CD1c-positive myeloid dendritic cell (primary cell): ENCODE data around the gene WDR5.

Experiments
- DNase-seq: peaks from one replicate; pipeline ENCODE4 v3.0.0-alpha.2; 2016; ENCODE audit errors: extremely low spot score

The WDR5 gene

GRCh38 chr9:134188386-134189144 lies 52.7 kb downstream of the WDR5 start:
- no peak for DNase-seq

GRCh38 chr9:134189145-134189469 lies 53.2 kb downstream of the WDR5 start:
- DNase-seq = no peak

- no peak for DNase-seq
Observed at GRCh38 chr9:134189470-134190231, 53.8 kb downstream of the WDR5 start.

- DNase-seq = no peak
Observed at GRCh38 chr9:134190232-134191121, 54.6 kb downstream of the WDR5 start.

GRCh38 chr9:134191455-134192209 lies 55.8 kb downstream of the WDR5 start:
- DNase-seq = no peak

GRCh38 chr9:134192311-134192950 lies 56.5 kb downstream of the WDR5 start:
- DNase-seq = no peak

- DNase-seq = no peak
Observed at GRCh38 chr9:134192951-134193731, 57.3 kb downstream of the WDR5 start.

- DNase-seq = no peak
Observed at GRCh38 chr9:134193912-134194535, 58.1 kb downstream of the WDR5 start.

- DNase-seq = peak; percentile 67
Observed at GRCh38 chr9:134195558-134195957, 59.7 kb downstream of the WDR5 start.

GRCh38 chr9:134196911-134197310 lies 61.0 kb downstream of the WDR5 start:
- no peak for DNase-seq

- no peak for DNase-seq
Observed at GRCh38 chr9:134198791-134199190, 62.9 kb downstream of the WDR5 start.

GRCh38 chr9:134200730-134201129 lies 64.8 kb downstream of the WDR5 start:
- no peak for DNase-seq

GRCh38 chr9:134203224-134203623 lies 67.3 kb downstream of the WDR5 start:
- no peak for DNase-seq

GRCh38 chr9:134204041-134204440 lies 68.2 kb downstream of the WDR5 start:
- DNase-seq = no peak

- DNase-seq = no peak
Observed at GRCh38 chr9:134204991-134205578, 69.2 kb downstream of the WDR5 start.

GRCh38 chr9:134205672-134206310 lies 69.9 kb downstream of the WDR5 start:
- DNase-seq = peak; percentile 16

GRCh38 chr9:134206311-134207300 lies 70.7 kb downstream of the WDR5 start:
- no peak for DNase-seq
